Activated CD4-positive, CD25-positive, alpha-beta regulatory T cell treated with anti-CD3 and anti-CD28 coated beads, Interleukin-2, amount 50 U/mL, for 16 hours (primary cell): ENCODE data around the gene CDKL4.
"Not testable (repeated sequence)": the region's sequence is repeated elsewhere in the genome, so short reads cannot be mapped to it uniquely, and the experiment has no call there.

Source experiments
- DNase-seq: peaks from one replicate; pipeline ENCODE4 v3.0.0-alpha.2; 2020; ENCODE audit warnings: low read depth, low spot score

Gene CDKL4

GRCh38 chr2:39243469-39244123 lies at the start of gene CDKL4:
TSS of gene CDKL4 (minus strand) at chr2:39243970.
- no peak for DNase-seq

- DNase-seq = no peak
Observed at GRCh38 chr2:39290433-39290832, 46.7 kb upstream of the CDKL4 start.

GRCh38 chr2:39289609-39290008 lies 45.8 kb upstream of the CDKL4 start:
- no peak for DNase-seq

DNA sequence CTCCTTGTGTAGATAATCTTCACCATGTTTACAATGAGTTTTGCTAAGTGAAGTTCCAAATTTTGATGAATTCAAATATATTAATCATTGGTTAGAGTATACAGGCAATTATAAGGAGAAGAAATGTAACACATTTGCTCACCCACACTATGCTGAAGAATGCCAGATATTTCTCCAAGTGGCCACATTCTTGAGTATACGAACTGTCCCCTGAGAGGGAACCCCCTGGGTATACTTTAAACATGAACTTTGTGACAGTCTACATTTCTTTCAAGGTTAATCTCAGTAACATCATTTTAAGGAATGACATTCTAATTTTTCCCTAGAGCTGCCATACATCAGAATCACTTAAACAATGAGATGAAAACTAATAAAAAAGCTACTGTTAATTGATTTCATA lies 39.8 kb upstream of the CDKL4 start:
- DNase-seq = no peak

DNA sequence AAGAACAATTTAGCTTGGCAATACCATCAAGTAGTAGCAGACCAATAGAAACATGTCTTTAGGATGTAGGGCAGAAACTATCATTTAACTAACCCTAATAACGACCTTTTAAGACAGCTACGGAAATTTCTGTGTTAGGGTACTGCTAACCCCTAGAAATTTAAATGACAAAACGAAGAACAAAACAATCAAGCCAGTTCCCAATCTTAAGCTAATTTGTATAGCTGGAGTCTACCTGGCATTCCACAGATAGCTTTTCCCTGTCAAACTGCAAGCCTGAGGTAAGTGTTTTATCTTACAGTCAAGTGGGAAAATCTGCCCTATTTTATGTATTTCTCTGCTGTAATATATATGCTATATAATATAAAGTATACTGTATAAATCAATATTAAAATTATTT lies 37.6 kb upstream of the CDKL4 start:
- no peak for DNase-seq

DNA sequence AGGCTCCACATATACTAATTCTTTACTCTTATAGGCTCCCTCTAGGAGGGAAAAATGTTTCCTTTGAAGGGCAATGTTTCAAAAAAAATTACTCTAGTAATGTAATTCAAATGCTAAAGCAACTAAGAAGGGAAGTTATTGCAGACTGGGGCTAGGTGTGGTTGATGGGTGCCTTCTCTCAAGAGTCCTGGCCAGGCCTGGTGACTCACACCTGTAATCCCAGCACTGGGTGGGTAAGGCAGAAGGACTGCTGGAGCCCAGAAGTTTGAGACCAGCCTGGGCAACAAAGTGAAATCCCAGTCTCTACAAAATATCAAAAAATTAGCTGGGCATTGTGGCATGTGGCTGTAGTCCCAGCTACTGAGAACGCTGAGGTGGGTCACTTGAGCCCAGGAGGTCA lies 31.2 kb upstream of the CDKL4 start:
- DNase-seq = no peak

DNA sequence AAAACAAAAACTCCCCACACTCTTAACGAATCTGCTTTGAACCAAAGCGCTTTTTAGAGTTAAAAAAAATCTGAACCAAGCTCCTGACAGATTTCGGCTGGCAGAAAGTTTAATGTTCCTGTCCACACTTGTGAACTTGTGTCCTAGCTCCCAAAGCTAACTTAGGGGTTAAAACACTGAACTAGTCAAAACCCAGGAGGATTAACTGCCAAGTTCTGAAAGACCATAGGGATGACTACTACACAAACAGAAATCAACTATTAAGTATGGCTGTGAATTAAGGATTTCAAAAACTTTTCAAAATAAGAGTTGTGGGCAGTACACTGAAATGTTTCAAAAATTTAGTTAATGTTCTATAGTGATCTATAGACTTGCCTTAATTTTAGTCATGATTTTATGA lies 26.2 kb upstream of the CDKL4 start:
- DNase-seq = no peak

GRCh38 chr2:39266916-39267434 lies 23.2 kb upstream of the CDKL4 start:
- DNase-seq = no peak

GRCh38 chr2:39266139-39266805 lies 22.5 kb upstream of the CDKL4 start:
- no peak for DNase-seq

DNA sequence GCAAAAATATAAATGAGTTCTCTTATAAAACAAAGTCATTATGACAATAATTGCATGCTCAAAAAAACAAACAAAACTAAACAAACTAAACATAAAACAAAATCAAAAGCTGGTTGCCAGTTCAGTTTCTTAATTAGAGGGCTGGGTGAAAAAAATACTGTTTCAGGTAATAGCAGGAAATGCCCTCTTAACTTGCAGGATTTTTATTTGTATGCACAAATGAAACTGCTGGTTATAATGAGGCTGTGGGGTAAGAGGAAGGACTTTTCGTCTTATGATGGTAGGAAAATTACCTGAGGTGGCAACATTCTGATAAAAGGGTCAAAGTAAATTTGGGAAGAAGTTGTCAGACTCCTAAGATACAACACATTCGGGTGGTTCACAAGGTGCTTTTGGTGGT lies 21.5 kb upstream of the CDKL4 start:
- DNase-seq = no peak

GRCh38 chr2:39264733-39265132 lies 21.0 kb upstream of the CDKL4 start:
- DNase-seq = no peak

GRCh38 chr2:39260087-39260486 lies 16.3 kb upstream of the CDKL4 start:
- DNase-seq = no peak

GRCh38 chr2:39256040-39256439 lies 12.3 kb upstream of the CDKL4 start:
- no peak for DNase-seq

- no peak for DNase-seq
Observed at GRCh38 chr2:39252888-39253518, 9.2 kb upstream of the CDKL4 start.

DNA sequence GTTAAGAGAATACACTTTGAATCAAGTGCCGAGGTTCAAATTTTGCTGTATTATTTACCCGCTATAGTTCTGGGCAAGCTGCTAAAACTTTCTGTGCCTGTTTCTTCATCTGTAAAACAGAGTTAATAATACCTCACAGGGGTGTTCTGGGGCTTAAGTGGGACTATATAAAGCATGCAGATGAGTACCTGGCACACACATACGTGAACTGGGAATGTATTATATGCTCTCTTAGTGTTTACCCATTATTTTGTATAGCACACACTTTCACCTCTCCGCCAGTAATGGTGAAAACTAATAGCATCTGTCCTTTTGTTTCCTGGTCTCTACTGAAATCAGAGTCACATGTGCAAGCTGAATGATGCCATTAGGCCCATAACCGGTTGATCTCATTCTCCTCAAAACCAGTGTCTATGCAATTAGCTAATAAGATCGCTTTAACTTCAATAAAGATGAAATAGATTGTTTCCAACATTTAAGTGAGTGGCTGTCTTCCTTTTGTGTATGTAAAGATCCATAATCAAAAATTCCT lies 3.8 kb upstream of the CDKL4 start:
- no peak for DNase-seq

GRCh38 chr2:39246382-39246980 lies 2.7 kb upstream of the CDKL4 start:
- DNase-seq = no peak

DNA sequence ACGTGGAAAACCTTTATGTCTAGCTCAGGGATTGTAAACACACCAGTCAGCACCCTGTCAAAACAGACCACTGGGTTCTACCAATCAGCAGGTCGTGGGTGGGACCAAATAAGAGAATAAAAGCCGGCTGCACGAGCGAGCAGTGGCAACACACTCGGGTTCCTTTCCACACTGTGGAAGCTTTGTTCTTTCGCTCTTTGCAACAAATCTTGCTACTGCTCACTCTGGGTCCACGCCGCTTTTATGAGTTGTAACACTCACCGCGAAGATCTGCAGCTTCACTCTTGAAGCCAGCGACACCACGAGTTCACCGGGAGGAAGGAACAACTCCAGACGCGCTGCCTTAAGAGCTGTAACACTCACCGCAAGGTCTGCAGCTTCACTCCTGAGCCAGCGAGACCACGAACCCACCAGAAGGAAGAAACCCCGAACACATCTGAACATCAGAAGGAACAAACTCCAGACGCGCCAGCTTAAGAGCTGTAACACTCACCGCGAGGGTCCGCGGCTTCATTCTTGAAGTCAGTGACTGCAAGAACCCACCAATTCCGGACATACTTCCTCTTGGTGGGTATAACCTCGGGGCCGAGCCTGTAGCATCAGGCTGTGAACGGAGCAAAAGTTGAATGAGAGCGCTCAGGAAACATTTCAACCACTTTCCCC lies 1.3 kb upstream of the CDKL4 start:
- DNase-seq = not testable (repeated sequence)

DNA sequence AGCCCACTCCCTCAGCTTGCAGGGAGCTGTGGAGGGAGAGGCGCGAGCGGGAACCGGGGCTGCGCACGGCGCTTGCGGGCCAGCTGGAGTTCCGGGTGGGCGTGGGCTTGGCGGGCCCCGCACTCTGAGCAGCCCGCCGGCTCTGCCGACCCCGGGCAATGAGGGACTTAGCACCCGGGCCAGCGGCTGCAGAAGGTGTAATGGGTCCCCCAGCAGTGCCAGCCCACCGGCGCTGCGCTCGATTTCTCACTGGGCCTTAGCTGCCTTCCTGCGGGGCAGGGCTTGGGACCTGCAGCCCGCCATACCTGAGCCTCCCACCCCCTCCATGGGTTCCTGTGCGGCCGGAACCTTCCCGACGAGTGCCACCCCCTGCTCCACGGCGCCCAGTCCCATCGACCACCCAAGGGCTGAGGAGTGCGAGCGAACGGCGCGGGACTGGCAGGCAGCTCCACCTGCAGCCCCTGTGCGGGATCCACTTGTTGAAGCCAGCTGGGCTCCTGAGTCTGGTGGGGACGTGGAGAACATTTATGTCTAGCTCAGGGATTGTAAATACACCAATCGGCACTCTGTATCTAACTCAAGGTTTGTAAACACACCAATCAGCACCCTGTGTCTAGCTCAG lies 582 bp upstream of the CDKL4 start:
- not testable (repeated sequence) for DNase-seq

- DNase-seq = no peak
Observed at GRCh38 chr2:39241588-39241987, 2.2 kb downstream of the CDKL4 start.

DNA sequence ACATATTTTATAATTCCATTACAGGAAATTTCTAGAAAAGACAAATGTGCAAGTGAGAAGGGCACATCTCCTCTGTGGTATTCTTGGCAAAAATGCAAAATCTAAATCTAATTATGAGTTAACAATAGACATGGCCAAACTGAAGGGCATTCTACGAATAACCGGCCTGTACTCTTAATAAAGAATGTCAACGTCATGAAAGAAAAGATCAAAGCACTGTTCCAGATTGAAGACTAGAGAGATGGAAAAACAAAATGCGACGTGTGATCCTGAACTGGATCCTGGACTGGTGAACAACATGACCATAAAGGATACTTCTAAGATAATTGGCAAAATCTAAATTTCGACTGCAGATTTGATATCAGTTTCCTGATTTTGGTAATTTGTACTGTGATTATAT lies 3.0 kb downstream of the CDKL4 start:
- no peak for DNase-seq

GRCh38 chr2:39234754-39235153 lies 9.0 kb downstream of the CDKL4 start:
- no peak for DNase-seq
